Measurements from ENCODE around the gene WDR37.

Gene WDR37

DNA sequence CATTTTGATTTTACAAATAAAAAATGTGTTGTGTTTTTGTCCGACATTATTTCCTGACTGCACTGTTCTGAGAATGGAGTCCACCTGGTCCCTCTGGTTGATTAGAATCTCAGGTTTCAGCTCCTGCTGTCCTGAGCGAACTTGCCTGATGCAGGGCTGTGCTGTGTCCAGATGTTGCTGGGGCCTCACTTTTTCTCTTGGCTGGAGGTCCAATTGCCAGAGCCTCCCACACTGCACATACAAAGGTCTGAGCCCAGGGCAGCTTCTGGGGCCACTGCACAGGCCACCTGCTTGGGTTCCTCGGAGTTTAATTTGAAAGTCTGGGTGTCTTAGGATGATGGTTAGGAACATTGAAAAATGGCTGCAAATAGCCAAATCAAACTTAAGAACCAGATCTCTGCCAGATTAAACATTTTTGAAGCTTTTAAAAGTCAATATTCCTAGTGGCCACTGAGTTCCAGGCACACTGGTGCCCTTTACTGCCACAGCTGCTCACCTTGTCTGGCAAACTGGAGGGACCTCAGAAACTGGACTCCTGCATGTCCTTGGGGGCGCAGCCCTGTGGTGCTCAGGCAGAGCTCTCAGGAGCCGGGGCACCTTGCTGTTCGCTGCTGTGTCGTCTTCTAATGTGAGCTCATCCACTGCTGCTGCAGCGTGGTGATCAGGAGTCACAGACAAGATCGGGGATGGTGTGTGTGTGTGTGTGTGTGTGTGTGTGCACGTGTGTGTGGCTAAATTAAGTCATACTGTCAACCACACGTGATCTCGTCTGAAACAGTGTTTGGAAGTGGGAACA is 75.0 kb downstream of the WDR37 start:
- no peak for DNase-seq

DNA sequence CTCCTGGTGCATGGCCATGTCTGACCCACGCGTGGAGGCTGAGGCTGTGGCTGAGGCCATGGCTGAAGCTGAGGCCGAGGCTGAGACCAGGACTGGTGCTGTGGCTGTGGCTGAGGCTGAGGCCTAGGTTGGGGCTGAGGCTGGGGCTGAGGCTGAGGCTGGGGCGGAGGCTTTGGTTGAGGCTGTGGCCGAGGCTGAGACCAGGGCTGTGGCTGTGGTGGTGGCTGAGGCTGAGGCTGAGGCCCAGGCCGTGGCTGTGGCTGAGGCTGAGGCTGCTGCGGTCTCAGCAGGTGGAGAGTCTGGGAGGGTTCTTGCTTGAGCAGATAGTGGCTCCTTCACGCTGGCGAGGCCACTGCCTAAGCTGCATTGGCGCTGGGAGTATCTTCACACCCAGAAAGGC is 76.4 kb downstream of the WDR37 start:
- DNase-seq: no peak

DNA sequence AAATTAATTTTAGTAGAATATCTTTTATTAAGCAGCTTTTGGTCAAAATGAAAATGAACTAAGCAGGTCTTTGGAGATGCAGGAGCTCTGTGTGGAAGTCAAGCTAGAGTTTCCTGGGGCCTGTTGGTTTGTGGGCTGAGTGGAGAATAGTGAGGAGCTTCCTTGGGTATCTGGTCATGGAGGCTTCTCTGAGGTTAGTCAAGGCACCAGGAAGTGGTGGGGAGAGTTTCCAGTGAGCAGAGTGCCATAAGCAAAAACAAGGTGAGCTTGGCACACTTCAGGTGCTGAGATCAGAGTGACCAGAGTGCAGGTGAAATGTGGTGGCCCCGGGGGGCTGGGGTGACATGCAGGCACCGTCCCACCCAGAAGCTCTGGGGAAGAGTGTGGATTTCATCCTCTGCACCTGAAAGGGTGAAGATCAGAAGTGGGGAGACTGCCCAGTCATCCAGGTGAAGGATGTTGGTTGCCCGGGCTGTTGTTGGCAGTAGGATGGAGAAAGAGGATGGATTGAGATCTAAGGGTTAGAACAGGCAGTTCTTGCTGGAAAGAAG is 77.4 kb downstream of the WDR37 start:
- DNase-seq: no peak

DNA sequence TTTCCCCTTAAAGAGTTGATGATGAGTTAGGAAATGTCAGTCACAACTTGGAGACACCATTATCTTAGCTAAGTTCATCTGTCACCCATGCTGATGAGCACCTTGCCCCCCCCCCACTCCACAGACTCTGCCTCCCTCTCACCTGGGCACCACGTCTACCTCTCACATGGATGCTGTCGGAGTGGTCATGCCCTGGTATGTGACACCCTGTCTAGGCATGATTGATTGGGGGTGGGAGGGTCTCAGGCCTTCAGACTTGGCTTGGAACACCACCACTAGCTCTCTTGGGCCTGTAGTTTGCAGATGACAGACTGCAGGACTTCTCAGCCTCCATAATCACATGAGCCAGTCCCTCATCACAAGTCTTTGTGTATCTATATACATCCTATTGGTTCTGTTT is 78.0 kb downstream of the WDR37 start:
- no peak for DNase-seq

DNA sequence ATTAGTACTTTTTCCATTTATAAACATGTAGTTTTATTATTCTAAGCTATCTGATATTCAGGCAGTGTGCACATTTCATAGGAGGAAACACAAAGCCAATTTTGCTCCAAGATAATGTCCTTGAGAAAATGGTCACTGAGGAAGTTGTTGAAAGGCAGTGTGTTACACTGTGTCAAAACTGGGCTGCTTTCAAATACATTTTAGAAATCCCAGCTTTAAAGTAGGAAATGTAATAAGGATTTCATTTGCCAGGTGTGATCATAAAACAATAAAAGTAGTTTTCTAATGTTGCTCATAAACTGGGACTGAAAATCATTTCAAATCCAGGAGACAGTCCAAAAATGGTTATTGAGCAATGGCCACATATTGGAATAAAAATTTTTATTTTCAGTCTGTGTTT is 80.1 kb downstream of the WDR37 start:
- DNase-seq: no peak

DNA sequence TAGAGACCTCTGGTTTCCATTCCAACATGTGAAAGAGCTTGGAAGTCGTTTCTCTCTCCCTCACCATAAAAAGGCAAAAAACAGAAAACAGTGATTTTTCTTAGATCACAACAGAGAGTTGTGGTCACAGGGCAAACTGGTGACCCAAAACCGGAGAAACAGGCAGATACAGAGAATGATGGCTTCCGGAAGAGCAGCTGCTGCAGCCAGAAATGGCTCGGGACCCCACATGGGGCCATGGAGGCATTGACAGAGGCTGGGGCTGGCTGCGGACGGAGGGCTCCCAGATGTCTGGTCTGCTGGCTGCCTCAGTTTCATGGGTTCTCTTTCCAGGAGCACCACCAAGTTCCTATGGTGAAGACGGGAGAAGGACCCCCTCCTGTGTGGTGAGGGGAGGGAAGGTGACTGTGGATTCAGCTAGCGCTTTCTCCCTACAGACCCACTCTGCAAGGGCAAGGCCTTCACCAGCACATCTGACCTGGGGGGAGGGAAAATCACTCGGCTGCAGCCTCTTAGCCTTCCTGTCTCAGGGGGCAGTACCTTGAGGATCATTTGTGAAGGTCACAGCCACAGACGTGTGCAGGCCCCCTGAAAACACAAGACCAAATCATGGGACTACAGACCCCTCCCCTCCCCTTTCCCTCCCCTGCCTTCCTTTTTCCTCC is 81.4 kb downstream of the WDR37 start:
- DNase-seq: no peak

DNA sequence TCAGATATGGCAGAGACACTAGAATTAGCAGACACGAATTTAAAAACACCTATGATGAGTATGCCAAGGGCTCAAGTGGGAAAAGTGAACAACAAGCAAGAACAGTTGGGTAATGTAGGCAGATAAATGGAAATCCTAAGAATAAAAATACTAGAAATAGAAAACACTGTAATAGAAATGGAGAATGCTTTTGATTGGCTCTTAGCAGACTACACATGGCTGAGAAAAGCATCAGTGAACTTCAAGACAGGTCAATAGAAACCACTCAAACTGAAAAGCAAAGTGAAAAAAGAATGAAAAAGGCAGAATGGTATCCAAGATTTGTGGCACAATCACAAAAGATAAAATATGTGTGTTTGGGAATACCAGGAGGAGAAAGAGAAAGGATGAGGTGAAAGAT is 82.3 kb downstream of the WDR37 start:
- no peak for DNase-seq

DNA sequence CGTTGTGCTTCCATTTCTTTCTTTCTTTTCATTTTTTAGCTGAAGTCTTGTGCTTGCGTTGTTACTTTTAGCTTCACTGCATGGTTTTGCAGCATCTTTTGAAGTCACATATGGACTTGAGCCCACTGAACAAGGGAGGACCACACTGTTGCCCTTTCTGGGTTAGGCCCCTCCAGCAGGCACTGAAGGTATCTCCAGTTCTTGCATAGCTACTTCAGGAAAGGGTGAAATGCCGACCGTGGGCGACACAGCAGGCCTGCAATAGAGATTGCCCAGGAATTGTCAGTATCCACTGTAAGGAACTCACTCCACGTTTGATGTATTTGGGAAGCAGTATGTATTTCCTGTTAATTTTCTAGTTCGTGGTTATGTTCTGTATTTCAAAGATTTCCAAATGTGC is 85.1 kb downstream of the WDR37 start:
- DNase-seq: no peak

DNA sequence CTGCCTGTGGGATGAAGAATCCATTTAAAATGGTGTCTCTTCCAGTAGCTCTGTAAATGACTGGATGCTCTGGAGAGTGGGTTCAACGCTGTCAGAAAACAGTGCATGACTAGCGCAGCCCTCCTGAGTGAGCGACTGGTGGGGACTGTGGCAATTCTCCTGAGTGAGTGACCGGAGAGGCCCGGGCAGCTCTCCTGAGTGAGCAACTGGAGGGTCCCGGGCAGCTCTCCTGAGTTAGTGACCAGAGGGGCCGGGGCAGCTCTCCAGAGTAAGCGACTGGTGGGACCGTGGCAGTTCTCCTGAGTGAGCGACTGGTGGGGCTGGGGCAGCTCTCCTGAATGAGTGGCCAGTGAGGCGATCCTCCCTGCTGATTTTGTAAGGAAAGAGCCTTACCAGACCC is 85.5 kb downstream of the WDR37 start:
- no peak for DNase-seq

DNA sequence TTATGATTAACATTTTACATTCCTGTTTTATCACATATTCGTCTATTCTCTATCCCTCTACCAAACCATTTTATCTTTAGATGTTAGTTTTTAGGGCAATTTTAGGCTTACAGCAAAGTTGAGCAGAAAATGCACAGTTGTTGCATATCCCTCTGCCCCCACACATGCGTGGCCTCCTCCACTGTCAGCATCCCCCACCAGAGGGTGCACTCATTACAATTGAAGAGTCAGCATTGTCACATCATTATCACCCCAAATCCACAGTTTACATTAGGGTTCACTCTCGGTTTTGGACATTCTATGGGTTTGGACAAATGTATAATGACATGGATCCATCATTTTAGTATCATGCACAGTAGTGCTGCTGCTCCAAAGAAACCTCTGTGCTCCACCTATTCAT is 86.4 kb downstream of the WDR37 start:
- no peak for DNase-seq

DNA sequence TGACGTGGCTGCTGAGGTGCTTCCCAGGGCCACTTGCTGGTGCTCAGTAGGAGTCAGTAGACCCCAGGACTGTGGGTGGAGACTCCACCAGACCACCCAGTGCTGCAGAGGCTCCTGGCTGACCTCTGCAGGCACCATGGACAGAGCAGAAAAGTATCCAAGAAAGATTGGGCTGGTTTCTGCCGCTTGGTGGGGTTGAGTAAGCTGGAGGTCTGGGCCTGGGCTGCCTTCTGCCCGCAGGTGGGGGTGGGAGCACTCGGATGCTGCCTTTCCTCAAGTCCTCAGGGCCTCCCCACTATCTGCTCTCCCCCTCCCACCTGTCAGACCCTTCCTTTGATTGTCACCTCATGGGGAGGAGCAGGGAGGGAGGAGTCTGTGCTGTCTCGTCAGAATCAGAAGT is 91.6 kb downstream of the WDR37 start:
- DNase-seq: no peak

DNA sequence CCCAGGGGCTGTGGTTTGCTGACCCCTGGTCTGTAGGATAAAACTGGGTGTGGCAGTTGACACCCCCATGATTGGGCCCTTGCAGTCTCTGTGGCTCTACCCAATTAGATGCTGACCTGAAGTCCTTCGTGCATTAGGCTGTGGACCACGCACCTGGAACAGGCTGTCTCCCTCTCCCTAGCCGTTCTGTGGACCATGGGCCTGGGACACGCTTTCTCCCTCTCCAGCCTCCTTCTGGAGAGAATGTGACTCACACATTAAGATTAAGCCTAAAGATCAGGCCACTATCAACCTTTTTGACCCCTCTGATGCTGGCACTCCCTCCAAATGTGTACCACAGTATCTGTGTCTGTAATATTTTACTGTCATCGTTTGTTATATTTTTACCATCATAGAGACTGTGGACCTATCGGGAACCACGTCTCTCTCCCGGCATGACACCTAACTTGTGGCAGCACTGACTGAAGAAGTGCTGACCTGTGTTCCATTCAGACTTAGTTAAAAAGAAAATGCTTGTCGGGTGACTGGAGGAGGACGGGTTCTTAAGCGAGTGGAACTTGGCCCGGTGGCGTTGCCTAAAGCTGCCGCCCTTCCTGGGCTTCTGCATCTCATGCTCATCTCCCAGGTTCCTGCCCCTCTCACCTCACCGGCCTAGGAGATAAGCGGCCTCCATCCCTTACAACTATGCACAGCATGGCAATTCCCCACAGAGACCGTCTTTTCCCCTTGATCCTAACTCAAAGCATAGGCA is 92.8 kb downstream of the WDR37 start:
- DNase-seq: no peak

DNA sequence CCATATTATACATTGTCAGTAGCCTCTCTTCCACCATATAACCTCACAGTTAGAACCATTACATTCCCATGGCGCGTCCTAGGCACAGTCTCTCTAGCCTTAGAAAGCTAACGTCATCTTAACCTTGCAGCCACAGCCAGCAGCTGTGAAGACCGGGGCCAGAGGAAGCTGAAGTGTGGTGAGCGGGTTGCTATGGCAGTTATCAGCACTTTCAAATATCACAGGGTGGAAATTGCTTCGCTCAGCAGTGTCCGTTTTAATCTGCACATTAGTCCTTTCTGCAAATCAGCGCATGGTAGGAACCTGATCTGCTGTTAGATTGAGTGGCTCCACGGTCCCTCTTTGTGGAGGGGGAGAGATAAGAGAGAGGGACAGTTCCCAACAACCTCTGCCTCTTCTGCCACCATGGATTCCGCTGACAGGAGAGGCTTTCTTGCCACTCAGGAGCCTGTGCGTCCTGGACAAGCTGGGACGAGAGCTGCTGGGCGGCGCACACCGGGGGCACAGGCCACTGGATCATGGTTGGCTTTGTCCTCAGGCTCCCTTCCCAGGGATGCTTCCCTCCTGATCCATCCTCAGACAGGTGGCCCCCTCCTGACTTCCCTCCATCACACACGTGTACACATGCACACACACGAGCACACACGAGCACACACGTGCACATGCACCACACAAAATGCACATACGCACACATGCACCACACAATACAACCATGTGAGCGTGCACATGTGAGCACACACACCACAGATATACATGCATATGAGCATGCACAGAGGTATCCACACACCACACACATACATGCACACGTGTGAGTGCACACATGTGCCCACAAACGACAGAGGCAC is 93.8 kb downstream of the WDR37 start:
- no peak for DNase-seq

DNA sequence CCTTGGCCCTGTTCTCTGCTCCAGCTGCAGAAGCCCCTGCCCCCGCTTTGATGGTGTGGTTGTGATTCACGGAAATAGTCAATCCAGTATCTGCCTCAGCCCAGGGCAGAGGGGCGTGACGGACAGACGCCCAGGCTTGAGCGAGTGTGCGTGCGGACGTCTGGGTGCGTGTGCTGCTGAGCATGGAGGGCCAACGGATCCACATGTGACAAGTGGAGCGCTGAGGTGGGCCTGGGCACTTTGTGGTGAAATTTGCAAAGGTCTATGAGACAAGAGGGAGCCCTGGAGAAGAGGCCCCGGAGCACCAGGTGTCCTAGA is 94.4 kb downstream of the WDR37 start:
- DNase-seq: no peak

DNA sequence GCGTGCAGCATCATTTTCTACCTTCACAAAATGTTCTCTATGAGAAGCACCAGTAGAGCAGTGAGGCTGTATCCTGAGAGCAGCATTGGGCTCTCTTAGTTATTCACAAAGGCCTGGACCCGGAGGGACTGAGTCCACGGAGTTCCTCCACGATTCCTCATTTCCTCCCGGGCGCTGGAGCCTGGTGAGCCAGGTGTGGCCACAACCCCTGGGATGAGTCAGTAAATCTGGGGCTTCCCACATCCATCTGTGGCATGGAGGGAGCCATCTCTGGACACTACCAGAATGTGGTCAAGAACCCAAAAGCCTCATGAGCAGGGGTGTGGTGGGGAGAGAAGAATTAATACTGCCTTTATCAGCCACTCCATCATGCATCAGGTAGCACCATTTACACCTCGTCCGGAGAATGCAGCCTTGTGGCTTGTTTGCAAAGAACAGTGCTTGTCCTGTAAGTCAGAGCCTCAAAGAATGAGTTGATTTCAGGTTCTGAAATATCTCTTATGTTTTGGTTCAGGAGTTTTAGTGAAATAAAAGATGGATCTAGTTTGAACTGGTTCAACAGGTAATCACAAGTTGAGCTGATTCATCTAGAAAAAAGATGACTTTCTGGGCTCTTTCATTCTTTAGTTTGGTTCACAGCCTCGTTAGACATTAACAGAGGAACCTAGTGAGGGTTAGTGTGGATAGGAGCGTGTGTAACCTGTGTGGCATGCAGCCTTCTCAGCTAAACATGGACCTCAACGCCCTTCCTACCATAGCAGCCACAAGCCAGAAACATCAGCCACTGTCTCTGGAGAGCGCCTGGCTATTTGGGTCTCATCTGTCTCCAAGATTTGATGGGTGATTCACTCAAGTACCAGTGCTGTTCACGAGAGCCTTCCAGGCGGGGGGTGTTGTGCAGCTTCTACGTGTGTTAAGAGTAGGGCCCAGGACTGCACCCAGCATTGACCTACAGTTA is 95.2 kb downstream of the WDR37 start:
- DNase-seq: no peak

DNA sequence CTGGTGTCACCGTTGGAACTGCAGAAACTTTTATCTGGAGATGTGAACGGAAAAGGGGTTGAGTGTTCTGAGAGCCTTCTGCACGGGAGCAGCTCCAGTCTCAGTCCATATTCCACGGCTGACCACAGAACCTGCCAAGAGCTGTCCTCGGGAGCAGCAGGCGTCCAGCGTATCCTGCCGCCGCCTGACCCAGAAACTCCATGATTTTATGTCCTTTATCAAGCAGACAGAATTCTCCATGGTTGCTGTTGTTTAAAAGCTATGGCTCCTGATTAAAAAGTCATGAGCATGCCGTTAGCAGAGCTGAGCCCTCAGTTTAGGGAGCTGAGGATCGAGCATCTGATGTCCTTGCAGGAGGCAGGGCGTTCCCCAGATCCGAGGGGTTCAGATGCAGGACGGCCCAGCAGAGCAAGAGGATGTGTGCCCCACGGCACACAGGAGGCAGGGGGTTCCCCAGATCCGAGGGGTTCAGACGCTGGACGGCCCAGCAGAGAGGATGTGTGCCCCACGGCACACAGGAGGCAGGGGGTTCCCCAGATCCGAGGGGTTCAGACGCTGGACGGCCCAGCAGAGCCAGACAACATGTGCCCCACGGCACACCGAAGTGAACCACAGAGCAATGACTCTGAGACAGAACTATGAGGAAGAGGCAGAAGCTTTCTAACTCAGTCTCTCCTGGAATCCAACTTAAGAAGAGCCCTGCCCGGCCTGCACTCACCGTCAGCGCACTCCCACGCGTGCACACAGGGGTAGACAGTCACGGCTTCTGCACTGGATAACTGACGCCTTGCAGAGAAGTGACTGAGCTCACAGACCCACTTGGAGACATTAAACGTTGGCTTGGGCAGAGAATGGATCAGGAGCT is 96.4 kb downstream of the WDR37 start:
- DNase-seq: no peak

DNA sequence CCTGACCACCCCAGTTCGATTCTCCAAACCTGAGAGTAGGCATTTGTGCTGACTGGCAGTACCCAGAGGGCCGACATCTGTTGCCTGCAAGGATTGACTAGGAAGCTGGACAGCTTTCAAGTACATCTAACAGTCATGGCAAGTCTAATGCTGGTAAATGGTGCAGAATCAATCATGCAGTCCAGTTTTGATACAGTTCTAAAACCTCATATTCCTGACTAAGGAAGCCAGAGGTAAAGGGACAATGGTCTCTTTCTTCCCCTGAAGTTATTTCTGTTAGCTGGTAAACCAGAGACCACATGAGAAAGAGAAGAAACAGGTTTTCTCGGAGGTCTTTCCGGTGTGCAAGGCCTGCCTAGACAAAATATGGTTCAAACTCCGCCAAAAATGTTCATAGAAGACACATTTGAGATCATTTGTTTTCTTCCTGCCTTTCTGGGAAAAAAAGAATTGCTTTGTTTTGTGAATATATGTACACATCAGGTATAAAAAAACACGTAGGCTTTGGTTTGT is 97.1 kb downstream of the WDR37 start:
- DNase-seq: no peak

DNA sequence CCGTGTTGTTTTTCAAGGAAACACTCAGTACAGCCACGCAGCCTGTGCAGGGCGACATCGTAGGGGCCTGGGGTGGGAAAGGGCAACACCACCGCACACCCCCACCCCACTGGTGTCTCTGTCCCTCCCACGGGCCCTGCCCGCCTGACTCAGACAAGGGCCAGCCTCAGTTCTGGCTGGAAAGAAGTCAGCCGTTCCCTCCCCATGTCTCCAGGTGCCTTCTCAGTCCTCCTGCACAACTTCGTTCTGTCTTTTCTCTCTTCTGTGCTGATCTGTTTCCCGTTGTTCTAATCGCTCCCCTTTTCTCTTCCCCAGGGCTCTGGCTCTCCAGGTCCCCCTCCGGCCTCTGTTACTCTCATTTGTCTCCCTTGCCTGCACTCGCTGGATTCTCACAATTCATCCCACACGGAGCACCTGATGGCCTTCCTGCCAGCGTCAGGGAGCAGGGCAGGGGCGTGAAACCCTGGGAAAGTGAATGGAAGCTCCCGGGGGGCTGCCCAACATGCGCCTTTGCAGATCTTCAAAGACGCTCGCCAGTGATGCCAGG is 97.7 kb downstream of the WDR37 start:
- no peak for DNase-seq

DNA sequence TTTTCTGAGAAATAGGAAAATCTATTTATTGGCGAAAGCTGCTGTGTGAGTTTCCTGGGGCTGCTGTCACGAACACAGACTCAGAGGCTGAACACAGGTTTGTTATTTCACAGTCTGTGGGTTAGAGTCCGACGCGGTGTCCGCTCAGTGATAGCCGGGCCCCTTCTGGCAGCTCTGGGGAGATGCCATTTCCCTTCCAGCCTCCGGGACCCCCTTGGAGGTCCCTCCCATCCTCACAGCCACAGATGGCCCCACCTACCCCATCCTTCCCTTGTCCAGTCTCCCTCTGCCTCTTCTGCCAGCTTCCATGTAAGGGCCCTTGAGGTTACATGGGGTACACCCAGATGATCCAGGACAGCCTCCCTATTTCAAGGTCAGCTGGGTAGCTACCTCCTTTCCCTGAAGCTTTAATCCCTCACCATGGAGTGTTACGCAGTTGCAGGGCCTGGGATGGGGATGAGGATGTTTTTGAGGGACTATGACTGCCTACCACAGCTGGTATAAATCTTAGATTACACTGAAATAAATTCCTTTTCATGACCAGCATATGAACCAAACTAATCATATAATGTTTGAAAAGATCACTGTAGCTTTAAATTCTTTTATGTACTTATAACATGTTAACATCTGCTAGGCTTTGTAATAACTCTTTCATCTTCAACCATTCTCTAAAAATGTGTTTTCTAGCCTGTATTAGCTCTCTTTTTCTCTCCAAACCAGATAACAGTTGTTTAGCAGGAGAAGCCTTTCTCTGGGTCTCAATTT is 98.5 kb downstream of the WDR37 start:
- DNase-seq: no peak

All from suppressor macrophage (primary cell).